ENCODE measurements around the gene SLC35E1.

DNA sequence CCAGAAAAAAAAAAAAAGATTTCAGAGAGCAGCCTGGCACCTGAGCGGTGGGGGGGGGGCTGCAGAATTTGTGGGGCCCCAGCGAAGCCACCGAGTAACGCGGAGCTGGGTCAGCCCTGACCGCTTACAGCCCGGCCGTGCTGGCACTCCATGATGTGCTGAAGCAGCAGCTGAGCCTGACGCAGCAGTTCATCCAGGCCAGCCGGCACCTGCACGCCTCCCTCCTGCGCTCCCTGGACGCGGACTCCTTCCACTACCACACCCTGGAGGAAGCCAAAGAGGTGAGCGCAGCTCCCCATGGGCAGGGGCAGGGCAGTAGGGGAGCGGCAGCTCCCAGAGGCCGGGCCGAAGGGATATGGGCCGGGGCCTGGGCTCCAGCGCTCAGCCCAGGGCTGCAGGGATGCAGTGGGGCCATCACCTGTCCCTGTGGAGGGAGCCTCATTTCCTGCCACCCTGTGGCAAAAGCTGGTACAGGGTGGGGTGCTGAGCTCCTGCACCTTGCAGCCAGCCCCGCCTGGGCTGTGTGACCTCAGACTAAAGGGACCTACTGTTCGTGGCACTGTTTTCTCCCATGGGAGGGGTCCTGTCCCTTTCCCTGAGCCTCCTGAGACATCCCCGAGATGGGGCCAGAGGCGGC is 57.7 kb downstream of the SLC35E1 start:
- TF ChIP-seq YY1 (IDR thresholded peaks at IDR 0.05; ENCODE audit: low read depth) (no peak), RAD21 (IDR thresholded peaks at IDR 0.05; ENCODE audit: low read length) (no peak), POLR2AphosphoS5 (IDR thresholded peaks at IDR 0.05; ENCODE audit: low read depth, low read length) (no peak), CHD2 (IDR thresholded peaks at IDR 0.05; ENCODE audit: low read length, partially characterized antibody) (no peak), EZH2phosphoT487 (IDR thresholded peaks at IDR 0.05; ENCODE audit: borderline replicate concordance, low read depth) (no peak), RCOR1 (IDR thresholded peaks at IDR 0.05; ENCODE audit: low read length) (no peak), MXI1 (IDR thresholded peaks at IDR 0.05; ENCODE audit: low read depth, low read length) (no peak), GATA2 (CRISPR knock-in tag; IDR thresholded peaks at IDR 0.05) (no peak), RXRA (IDR thresholded peaks at IDR 0.05; ENCODE audit: borderline replicate concordance, low read depth) (no peak), GABPA (IDR thresholded peaks at IDR 0.05; ENCODE audit: low read depth) (no peak)
- TF ChIP-seq, protein P1, sequence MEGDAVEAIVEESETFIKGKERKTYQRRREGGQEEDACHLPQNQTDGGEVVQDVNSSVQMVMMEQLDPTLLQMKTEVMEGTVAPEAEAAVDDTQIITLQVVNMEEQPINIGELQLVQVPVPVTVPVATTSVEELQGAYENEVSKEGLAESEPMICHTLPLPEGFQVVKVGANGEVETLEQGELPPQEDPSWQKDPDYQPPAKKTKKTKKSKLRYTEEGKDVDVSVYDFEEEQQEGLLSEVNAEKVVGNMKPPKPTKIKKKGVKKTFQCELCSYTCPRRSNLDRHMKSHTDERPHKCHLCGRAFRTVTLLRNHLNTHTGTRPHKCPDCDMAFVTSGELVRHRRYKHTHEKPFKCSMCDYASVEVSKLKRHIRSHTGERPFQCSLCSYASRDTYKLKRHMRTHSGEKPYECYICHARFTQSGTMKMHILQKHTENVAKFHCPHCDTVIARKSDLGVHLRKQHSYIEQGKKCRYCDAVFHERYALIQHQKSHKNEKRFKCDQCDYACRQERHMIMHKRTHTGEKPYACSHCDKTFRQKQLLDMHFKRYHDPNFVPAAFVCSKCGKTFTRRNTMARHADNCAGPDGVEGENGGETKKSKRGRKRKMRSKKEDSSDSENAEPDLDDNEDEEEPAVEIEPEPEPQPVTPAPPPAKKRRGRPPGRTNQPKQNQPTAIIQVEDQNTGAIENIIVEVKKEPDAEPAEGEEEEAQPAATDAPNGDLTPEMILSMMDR (IDR thresholded peaks at IDR 0.05) = no peak
- TF ChIP-seq, protein P2, sequence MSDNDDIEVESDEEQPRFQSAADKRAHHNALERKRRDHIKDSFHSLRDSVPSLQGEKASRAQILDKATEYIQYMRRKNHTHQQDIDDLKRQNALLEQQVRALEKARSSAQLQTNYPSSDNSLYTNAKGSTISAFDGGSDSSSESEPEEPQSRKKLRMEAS (IDR thresholded peaks at IDR 0.05; ENCODE audit: low read depth) = no peak
